Type B pancreatic cell (in vitro differentiated cells): ENCODE results near the gene GON7. TPM values are rescaled to one million over a fixed set of nuclear protein-coding genes. Genes with fewer than 3 reads are reported as not detected.
A peak's percentile ranks its signal among the peaks of the same experiment; 100 is the strongest.

Experiments used
- DNase-seq: peaks from one replicate; pipeline ENCODE4 v3.0.0; 2021; ENCODE audit warnings: mixed read lengths; ENCODE audit not compliant: unreplicated experiment; ENCODE audit errors: extremely low spot score
- H3K27ac Mint-ChIP-seq: 2 replicates; pipeline ENCODE4 v1.8.0; 2021; ENCODE audit warnings: mild to moderate bottlenecking, mixed read lengths
- H3K27me3 Mint-ChIP-seq: 2 replicates; pipeline ENCODE4 v1.8.0; 2021; ENCODE audit warnings: mixed read lengths
- H3K36me3 Mint-ChIP-seq: 2 replicates; pipeline ENCODE4 v1.8.0; 2021; ENCODE audit warnings: mixed read lengths
- H3K4me1 Mint-ChIP-seq: one replicate; pipeline ENCODE4 v1.8.0; 2021; ENCODE audit warnings: mixed read lengths; ENCODE audit not compliant: unreplicated experiment
- H3K4me3 Mint-ChIP-seq: 2 replicates; pipeline ENCODE4 v1.8.0; 2021; ENCODE audit warnings: mild to moderate bottlenecking, mixed read lengths
- H3K9me3 Mint-ChIP-seq: 2 replicates; pipeline ENCODE4 v1.8.0; 2021; ENCODE audit warnings: mixed read lengths
- CTCF ChIP-seq: fragments of 200-600 bp; sonication (generic); conservative IDR thresholded peaks from 2 replicates; pipeline ENCODE4 v1.5.0; 2021; ENCODE audit warnings: antibody characterized with exemption, mild to moderate bottlenecking
- total RNA-seq: library from RNA; stranded (reverse); gene quantifications from 2 replicates; pipeline ENCODE4 v1.2.1, GENCODE V29; 2021; ENCODE audit warnings: low replicate concordance

Gene GON7
- total RNA-seq, 1 donor from 2014 or later = 11.9 TPM

GRCh38 chr14:93207468-93208308 is 823 bp upstream of the GON7 start:
- Mint-ChIP-seq H3K36me3 (no peaks in the 10 kb centered on the region), H3K27me3 (no peaks in the 10 kb centered on the region), H3K27ac (peak overlapping the region; percentile 70), H3K4me1 (peaks cover 15% of the 10 kb centered on the region), H3K9me3 (no peaks in the 10 kb centered on the region), H3K4me3 (peak overlapping the region; percentile 90)
- no peak for DNase-seq
- TF ChIP-seq CTCF = no peak

GRCh38 chr14:93201155-93201704 is 5.6 kb downstream of the GON7 start:
- H3K4me1 Mint-ChIP-seq = no peaks in the 10 kb centered on the region
- no peaks in the 10 kb centered on the region for H3K36me3 Mint-ChIP-seq
- DNase-seq = no peak
- no peak overlapping the region for H3K4me3 Mint-ChIP-seq
- TF ChIP-seq CTCF = no peak
- no peaks in the 10 kb centered on the region for H3K27me3 Mint-ChIP-seq
- no peaks in the 10 kb centered on the region for H3K9me3 Mint-ChIP-seq
- H3K27ac Mint-ChIP-seq = no peak overlapping the region

- no peak overlapping the region for H3K4me3 Mint-ChIP-seq
- no peak for DNase-seq
- no peaks in the 10 kb centered on the region for H3K4me1 Mint-ChIP-seq
- H3K36me3 Mint-ChIP-seq = no peaks in the 10 kb centered on the region
- H3K27me3 Mint-ChIP-seq = no peaks in the 10 kb centered on the region
- no peaks in the 10 kb centered on the region for H3K9me3 Mint-ChIP-seq
- TF ChIP-seq CTCF = no peak
- H3K27ac Mint-ChIP-seq = no peak overlapping the region
Observed at GRCh38 chr14:93200553-93200952, 6.3 kb downstream of the GON7 start.

- Mint-ChIP-seq H3K9me3 (no peaks in the 10 kb centered on the region), H3K27me3 (no peaks in the 10 kb centered on the region), H3K4me3 (no peak overlapping the region), H3K27ac (no peak overlapping the region), H3K36me3 (no peaks in the 10 kb centered on the region), H3K4me1 (no peaks in the 10 kb centered on the region)
- no peak for TF ChIP-seq CTCF
- DNase-seq = no peak
Observed at GRCh38 chr14:93199031-93199430, 7.8 kb downstream of the GON7 start.

GRCh38 chr14:93195316-93195999 is 11.4 kb downstream of the GON7 start:
- H3K9me3 Mint-ChIP-seq = no peaks in the 10 kb centered on the region
- H3K4me1 Mint-ChIP-seq = no peaks in the 10 kb centered on the region
- H3K4me3 Mint-ChIP-seq = no peak overlapping the region
- TF ChIP-seq CTCF = no peak
- H3K27ac Mint-ChIP-seq = no peak overlapping the region
- H3K36me3 Mint-ChIP-seq = no peaks in the 10 kb centered on the region
- DNase-seq = no peak
- H3K27me3 Mint-ChIP-seq = no peaks in the 10 kb centered on the region
